MM.1S (cell line): ENCODE measurements around the gene CUL7.
A peak's percentile ranks its signal among the peaks of the same experiment; 100 is the strongest.

Experiments used
- DNase-seq: peaks from one replicate; pipeline ENCODE4 v3.0.0-alpha.2; 2015
- H2AFZ ChIP-seq: fragments of 300-600 bp; sonication (generic); 2 replicates; pipeline ENCODE4 v1.6.0; 2016; ENCODE audit warnings: antibody characterized with exemption, low read length
- H3F3A ChIP-seq: fragments of 300-600 bp; sonication (generic); 2 replicates; pipeline ENCODE4 v1.6.1; 2016; ENCODE audit warnings: mild to moderate bottlenecking, antibody characterized with exemption, low read length, moderate library complexity, mixed read lengths; ENCODE audit not compliant: insufficient read depth
- H3K27ac ChIP-seq: fragments of 300-600 bp; sonication (generic); 2 replicates; pipeline ENCODE4 v1.5.1; 2016; ENCODE audit warnings: mild to moderate bottlenecking, low read length
- H3K27me3 ChIP-seq: fragments of 300-600 bp; sonication (generic); replicated peaks from 2 replicates; pipeline ENCODE4 v1.6.0; 2016; ENCODE audit warnings: low read length; ENCODE audit not compliant: insufficient read depth
- H3K36me3 ChIP-seq: fragments of 300-600 bp; sonication (generic); replicated peaks from 2 replicates; pipeline ENCODE4 v1.6.1; 2016; ENCODE audit warnings: mild to moderate bottlenecking, low read length, mixed read lengths; ENCODE audit not compliant: insufficient read depth
- H3K4me1 ChIP-seq: fragments of 300-600 bp; sonication (generic); 2 replicates; pipeline ENCODE4 v1.6.1; 2016; ENCODE audit warnings: low read length, mixed read lengths
- H3K4me2 ChIP-seq: fragments of 300-600 bp; sonication (generic); 2 replicates; pipeline ENCODE4 v1.6.0; 2016; ENCODE audit warnings: low read depth, low read length
- H3K4me3 ChIP-seq: fragments of 300-600 bp; sonication (generic); 2 replicates; pipeline ENCODE4 v1.5.1; 2016; ENCODE audit warnings: low read length, mixed read lengths
- H3K79me2 ChIP-seq: fragments of 300-600 bp; sonication (generic); 2 replicates; pipeline ENCODE4 v1.6.1; 2016; ENCODE audit warnings: mixed run types, low read length, mixed read lengths
- H3K9ac ChIP-seq: fragments of 300-600 bp; sonication (generic); 2 replicates; pipeline ENCODE4 v1.6.1; 2016; ENCODE audit warnings: low read length, mixed read lengths
- H3K9me2 ChIP-seq: fragments of 300-600 bp; sonication (generic); replicated peaks from 2 replicates; pipeline ENCODE4 v1.6.1; 2016; ENCODE audit warnings: mild to moderate bottlenecking, low read length, mixed read lengths; ENCODE audit not compliant: insufficient read depth
- H3K9me3 ChIP-seq: fragments of 300-600 bp; sonication (generic); replicated peaks from 2 replicates; pipeline ENCODE4 v1.6.1; 2016; ENCODE audit warnings: mild to moderate bottlenecking, low read length, mixed read lengths; ENCODE audit not compliant: insufficient read depth
- H4K20me1 ChIP-seq: fragments of 300-600 bp; sonication (generic); 2 replicates; pipeline ENCODE4 v1.6.1; 2016; ENCODE audit warnings: mild to moderate bottlenecking, low read length, moderate library complexity, mixed read lengths; ENCODE audit not compliant: insufficient read depth
- EZH2 ChIP-seq: fragments of 300-600 bp; sonication (generic); optimal IDR thresholded peaks from 2 replicates; pipeline ENCODE3; 2017; ENCODE audit warnings: low read depth, mild to moderate bottlenecking, antibody characterized with exemption, low read length, mixed read lengths
- EZH2phosphoT487 ChIP-seq: fragments of 300-600 bp; sonication (generic); IDR thresholded peaks from 2 replicates; pipeline ENCODE4 v1.6.1; 2018; ENCODE audit warnings: antibody characterized with exemption, low read length
- TF ChIP-seq, protein P1 (sequence below): fragments of 300-600 bp; sonication (generic); IDR thresholded peaks from 2 replicates; pipeline ENCODE4 v1.5.1; 2016; ENCODE audit warnings: antibody characterized with exemption, low read length, mixed read lengths

The CUL7 gene

GRCh38 chr6:43059168-43060033, 5.8 kb upstream of the CUL7 start, which contains the start of the genes KLC4 and MRPL2:
Gene KLC4, plus strand, starts transcription at chr6:43059631. Its CDS starts 1,705 bp downstream, at chr6:43061336.
Gene MRPL2, minus strand, starts transcription at chr6:43059434. Its CDS starts 53 bp downstream, at chr6:43059381.
- Histone ChIP-seq H3K4me2 (peak within 1 kb of the TSS; percentile 85), H4K20me1 (no peaks in the 10 kb centered on the region), H3F3A (no peaks in the 10 kb centered on the region; the same call in 1 of the 2 replicates), H2AFZ (peak within 1 kb of the TSS; percentile 95), H3K4me3 (peak within 1 kb of the TSS; percentile 74), H3K9me2 (no peaks in the 10 kb centered on the region), H3K27ac (peak within 1 kb of the TSS; percentile 51; the same call in 1 of the 2 replicates), H3K4me1 (peaks cover 9% of the 10 kb centered on the region), H3K9me3 (no peaks in the 10 kb centered on the region), H3K79me2 (peaks cover 22% of the 10 kb centered on the region), H3K36me3 (no peaks in the 10 kb centered on the region), H3K27me3 (no peaks in the 10 kb centered on the region), H3K9ac (peak within 1 kb of the TSS; percentile 83)
- DNase-seq: peak; percentile 98
- TF ChIP-seq EZH2: no peak
- TF ChIP-seq, protein P1, sequence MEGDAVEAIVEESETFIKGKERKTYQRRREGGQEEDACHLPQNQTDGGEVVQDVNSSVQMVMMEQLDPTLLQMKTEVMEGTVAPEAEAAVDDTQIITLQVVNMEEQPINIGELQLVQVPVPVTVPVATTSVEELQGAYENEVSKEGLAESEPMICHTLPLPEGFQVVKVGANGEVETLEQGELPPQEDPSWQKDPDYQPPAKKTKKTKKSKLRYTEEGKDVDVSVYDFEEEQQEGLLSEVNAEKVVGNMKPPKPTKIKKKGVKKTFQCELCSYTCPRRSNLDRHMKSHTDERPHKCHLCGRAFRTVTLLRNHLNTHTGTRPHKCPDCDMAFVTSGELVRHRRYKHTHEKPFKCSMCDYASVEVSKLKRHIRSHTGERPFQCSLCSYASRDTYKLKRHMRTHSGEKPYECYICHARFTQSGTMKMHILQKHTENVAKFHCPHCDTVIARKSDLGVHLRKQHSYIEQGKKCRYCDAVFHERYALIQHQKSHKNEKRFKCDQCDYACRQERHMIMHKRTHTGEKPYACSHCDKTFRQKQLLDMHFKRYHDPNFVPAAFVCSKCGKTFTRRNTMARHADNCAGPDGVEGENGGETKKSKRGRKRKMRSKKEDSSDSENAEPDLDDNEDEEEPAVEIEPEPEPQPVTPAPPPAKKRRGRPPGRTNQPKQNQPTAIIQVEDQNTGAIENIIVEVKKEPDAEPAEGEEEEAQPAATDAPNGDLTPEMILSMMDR: no peak
- TF ChIP-seq EZH2phosphoT487: no peak

GRCh38 chr6:43058531-43058930, 4.9 kb upstream of the CUL7 start:
- Histone ChIP-seq H3K9me3 (no peaks in the 10 kb centered on the region), H3K36me3 (no peaks in the 10 kb centered on the region), H3K27ac (peak overlapping the region; percentile 36; the same call in 1 of the 2 replicates), H3K9me2 (no peaks in the 10 kb centered on the region), H3K79me2 (peaks cover 22% of the 10 kb centered on the region), H3F3A (peaks cover 4% of the 10 kb centered on the region; the same call in 1 of the 2 replicates), H3K4me1 (peaks cover 11% of the 10 kb centered on the region), H4K20me1 (no peaks in the 10 kb centered on the region), H3K9ac (peak overlapping the region; percentile 83), H3K4me3 (peak overlapping the region; percentile 74), H2AFZ (no peak overlapping the region), H3K4me2 (peak overlapping the region; percentile 77), H3K27me3 (no peaks in the 10 kb centered on the region)
- TF ChIP-seq EZH2 (no peak), EZH2phosphoT487 (no peak)
- TF ChIP-seq, protein P1: no peak
- no peak for DNase-seq

DNA sequence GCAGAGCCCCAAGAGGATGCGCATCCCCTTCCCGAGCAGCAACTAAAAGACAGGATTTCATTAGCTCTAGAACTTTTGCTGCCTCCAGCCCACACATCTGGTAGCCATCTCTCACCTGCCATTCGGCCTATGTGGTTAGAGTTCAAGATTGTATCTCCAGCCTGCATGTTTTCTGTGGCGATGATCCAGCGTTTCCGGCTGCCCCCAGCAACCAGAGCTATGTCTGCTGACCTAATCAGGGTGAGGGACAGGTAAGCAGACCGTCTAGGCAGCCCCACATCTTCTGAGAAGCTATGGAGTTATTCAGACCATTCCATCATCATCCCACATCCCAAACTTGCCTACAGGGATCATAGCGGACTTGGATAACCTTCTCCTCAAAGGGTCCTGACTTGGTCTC, 2.3 kb upstream of the CUL7 start:
- H3K27me3 ChIP-seq: no peaks in the 10 kb centered on the region
- H3K9me2 ChIP-seq: no peaks in the 10 kb centered on the region
- H3K9ac ChIP-seq: no peak overlapping the region
- no peaks in the 10 kb centered on the region for H3K9me3 ChIP-seq
- H4K20me1 ChIP-seq: no peaks in the 10 kb centered on the region
- no peak for DNase-seq
- H2AFZ ChIP-seq: no peak overlapping the region
- H3K4me1 ChIP-seq: peaks cover 19% of the 10 kb centered on the region
- H3K36me3 ChIP-seq: no peaks in the 10 kb centered on the region
- no peak overlapping the region for H3K4me2 ChIP-seq
- H3F3A ChIP-seq: peaks cover 4% of the 10 kb centered on the region; the same call in 1 of the 2 replicates
- no peak overlapping the region for H3K27ac ChIP-seq
- peaks cover 38% of the 10 kb centered on the region for H3K79me2 ChIP-seq
- H3K4me3 ChIP-seq: no peak overlapping the region
- TF ChIP-seq, protein P1: no peak
- TF ChIP-seq EZH2phosphoT487: no peak
- TF ChIP-seq EZH2: no peak
